ENCODE results near the gene ZNF35.
"Not testable (repeated sequence)": the region's sequence is repeated elsewhere in the genome, so short reads cannot be mapped to it uniquely, and the experiment has no call there.

ZNF35 gene

GRCh38 chr3:44648564-44649229 is at the start of gene ZNF35:
TSS of gene ZNF35 (plus strand) at chr3:44648732. CDS start at chr3:44651068, 2,336 bp downstream.
- DNase-seq, result peak; percentile 4

GRCh38 chr3:44601749-44602148 is 46.8 kb upstream of the ZNF35 start:
- no peak for DNase-seq

GRCh38 chr3:44612678-44613077 is 35.9 kb upstream of the ZNF35 start:
- DNase-seq, result no peak

- DNase-seq, result peak; percentile 51
Observed at GRCh38 chr3:44624749-44625480, 23.6 kb upstream of the ZNF35 start, which contains the start of gene ZNF197. TSS of gene ZNF197 (plus strand) at chr3:44625036. CDS start at chr3:44629155, 4,119 bp downstream.

GRCh38 chr3:44628716-44629115 is 19.8 kb upstream of the ZNF35 start:
- no peak for DNase-seq

- no peak for DNase-seq
Observed at GRCh38 chr3:44632193-44632592, 16.3 kb upstream of the ZNF35 start.

GRCh38 chr3:44642337-44642736 is 6.2 kb upstream of the ZNF35 start:
- no peak for DNase-seq

GRCh38 chr3:44643024-44643423 is 5.5 kb upstream of the ZNF35 start:
- DNase-seq, result no peak

- DNase-seq, result no peak
Observed at GRCh38 chr3:44647771-44648170, 761 bp upstream of the ZNF35 start.

- no peak for DNase-seq
Observed at GRCh38 chr3:44649709-44650108, 1.2 kb downstream of the ZNF35 start.

GRCh38 chr3:44654039-44654438 is 5.5 kb downstream of the ZNF35 start:
- DNase-seq, result no peak

GRCh38 chr3:44659015-44659414 is 10.5 kb downstream of the ZNF35 start:
- no peak for DNase-seq

- DNase-seq, result no peak
Observed at GRCh38 chr3:44659434-44659833, 10.9 kb downstream of the ZNF35 start.

GRCh38 chr3:44661189-44661588 is 12.7 kb downstream of the ZNF35 start:
- DNase-seq, result no peak

- DNase-seq, result no peak
Observed at GRCh38 chr3:44665173-44665572, 16.6 kb downstream of the ZNF35 start.

- DNase-seq, result no peak
Observed at GRCh38 chr3:44666346-44666745, 17.8 kb downstream of the ZNF35 start.

GRCh38 chr3:44669760-44670159 is 21.2 kb downstream of the ZNF35 start:
- DNase-seq, result no peak

GRCh38 chr3:44673466-44673865 is 24.9 kb downstream of the ZNF35 start:
- not testable (repeated sequence) for DNase-seq

- no peak for DNase-seq
Observed at GRCh38 chr3:44674211-44674610, 25.7 kb downstream of the ZNF35 start.

- no peak for DNase-seq
Observed at GRCh38 chr3:44678480-44679116, 30.1 kb downstream of the ZNF35 start.

GRCh38 chr3:44680921-44681455 is 32.5 kb downstream of the ZNF35 start:
- no peak for DNase-seq

GRCh38 chr3:44682182-44682896 is 33.8 kb downstream of the ZNF35 start:
- no peak for DNase-seq
